IPS-11a (cell line): ENCODE measurements around the gene SOX4.
"Not testable (repeated sequence)": the region's sequence is repeated elsewhere in the genome, so short reads cannot be mapped to it uniquely, and the experiment has no call there.

ENCODE experiments used
- H3K4me3 ChIP-seq: one replicate; pipeline ENCODE4 v1.5.1; 2013; ENCODE audit warnings: low read depth, low read length, control low read depth

SOX4 gene

DNA sequence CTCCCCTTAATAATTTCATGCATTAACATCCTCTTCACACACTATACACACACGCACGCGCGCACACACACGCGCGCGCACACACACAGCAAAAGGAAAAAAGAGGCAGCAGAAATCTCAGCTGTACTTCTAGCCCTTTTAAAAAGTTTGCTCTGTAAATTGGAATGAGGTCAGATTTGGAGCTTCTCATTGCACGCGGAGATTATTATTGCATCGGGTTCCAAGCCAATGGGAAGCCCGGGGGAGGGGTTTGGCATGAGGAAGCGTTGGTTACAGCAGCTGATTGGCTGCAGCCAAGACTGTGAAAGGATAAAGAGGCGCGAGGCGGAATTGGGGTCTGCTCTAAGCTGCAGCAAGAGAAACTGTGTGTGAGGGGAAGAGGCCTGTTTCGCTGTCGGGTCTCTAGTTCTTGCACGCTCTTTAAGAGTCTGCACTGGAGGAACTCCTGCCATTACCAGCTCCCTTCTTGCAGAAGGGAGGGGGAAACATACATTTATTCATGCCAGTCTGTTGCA is at the start of gene SOX4:
Gene SOX4, plus strand, starts transcription at position 340 of the 515 bp plus-strand sequence. CDS start 784 bp downstream, outside the sequence.
- H3K4me3 ChIP-seq: peak within 1 kb of the TSS; percentile 98

DNA sequence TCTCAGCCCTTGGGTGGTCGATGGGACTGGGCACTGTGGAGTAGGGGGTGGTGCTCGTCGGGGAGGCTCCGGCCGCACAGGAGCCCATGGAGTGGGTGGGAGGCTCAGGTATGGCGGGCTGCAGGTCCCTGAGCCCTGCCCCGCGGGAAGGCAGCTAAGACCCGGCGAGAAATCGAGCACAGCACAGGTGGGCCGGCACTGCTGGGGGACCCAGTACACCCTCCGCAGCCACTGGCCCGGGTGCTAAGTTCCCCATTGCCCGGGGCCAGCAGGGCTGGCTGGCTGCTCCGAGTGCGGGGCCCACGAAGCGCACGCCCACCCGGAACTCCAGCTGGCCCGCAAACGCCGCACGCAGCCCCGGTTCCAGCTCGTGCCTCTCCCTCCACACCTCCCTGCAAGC is 41.3 kb upstream of the SOX4 start:
- not testable (repeated sequence) for H3K4me3 ChIP-seq

DNA sequence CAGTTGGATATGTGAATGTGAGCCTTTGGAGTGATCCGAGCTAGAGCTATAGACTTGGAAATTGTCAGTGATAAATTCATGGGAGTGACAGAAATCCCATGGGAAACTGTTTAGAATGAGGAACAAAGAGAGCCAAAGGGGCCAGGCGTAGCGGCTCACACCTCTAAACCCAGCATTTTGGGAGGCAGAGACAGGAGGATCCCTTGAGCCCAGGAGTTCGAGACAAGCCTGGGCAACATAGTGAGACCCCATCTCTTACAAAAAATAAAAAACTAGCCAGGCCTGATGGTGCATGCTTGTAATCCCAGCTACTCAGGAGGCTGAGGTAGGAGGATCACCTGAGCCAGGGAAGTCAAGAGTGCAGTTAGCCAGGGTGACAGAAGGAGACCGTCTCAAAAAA is 39.3 kb upstream of the SOX4 start:
- H3K4me3 ChIP-seq: no peak overlapping the region

DNA sequence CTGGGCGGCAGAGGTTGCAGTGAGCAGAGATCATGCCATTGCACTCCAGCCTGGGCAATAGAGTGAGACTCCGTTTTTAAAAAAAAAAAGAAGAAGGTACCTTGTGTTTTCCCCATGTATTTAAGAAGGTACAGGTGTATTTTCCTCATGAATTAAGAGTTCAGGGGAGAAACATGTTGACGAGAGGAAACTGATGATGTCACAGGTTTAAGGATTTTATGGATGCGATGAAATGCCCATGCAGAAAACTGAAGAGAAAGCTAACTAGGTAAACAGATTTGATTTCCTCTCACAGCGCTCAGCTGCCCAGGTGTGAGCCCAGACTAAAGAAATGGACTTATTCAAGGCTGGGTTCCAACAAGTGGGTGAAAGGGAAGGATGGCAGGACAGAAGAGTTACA is 38.4 kb upstream of the SOX4 start:
- H3K4me3 ChIP-seq: no peak overlapping the region

DNA sequence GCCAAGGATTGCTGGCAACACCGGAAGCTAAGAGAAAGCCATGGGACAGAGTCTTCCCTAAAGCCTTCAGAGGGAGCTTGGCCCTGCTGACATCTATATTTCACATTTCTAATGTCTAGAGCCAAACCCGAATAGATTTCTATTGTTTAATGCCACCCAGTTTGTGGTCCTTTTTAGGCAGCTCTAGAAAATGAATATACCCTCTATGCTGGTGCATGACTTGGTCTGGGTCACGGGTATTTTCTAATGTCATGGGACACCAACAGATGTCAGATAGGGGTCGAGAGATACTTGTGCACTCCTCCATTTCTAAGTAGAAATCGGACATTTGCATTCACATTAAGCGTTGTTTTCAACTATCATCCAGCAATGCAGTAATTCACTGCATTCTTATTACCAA is 37.0 kb upstream of the SOX4 start:
- no peak overlapping the region for H3K4me3 ChIP-seq

DNA sequence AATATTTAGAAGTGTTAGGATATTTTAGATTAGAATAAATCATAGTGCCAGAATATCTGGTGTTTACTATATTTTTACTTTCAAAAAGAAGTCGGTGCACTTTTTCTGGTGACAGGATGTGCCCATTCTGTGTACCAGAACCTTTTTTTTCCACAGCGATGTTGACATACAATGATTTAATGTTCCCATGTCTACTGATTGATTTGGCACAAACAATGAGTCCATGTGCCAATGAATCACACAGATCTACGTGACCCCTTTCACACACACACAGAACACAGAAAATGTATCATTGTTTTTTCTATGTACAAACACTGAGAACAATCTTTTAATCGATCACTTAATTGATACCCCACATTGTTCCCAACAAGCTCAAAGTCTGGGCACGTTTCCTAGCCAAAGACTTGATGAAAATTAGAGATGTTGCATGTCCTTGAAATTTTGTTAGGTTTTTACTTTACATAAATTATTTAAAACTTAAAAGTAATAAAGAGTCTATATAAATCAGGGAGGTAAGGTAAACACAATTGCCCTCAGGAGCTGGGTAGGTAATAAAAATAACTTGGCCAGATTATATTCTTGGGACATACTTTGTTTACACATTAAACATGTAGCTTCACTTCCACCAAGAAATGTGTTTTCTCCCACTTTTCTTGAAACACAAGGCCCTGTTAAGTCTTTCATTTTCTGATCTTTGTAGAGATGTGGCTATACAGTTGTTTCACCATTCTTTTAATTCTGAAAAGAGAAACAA is 36.4 kb upstream of the SOX4 start:
- no peak overlapping the region for H3K4me3 ChIP-seq

DNA sequence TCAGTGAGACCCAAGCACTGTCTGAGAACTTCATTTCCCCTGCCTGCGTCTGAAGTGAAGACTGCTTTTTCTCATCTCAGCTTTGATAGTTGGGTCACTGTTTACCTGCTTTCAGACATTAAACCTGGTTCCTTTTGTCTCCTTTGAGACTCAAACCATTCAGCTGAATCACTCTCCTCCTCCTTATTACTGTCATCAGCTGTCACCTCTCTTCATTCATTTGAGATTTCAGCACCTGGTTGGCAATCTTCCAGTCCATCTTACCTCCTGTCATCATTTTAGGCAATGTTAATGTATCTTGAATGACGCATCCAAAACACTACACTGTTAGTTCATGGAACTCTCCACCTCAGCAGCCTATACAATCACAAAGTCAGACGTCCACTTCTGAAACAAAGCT is 34.3 kb upstream of the SOX4 start:
- no peak overlapping the region for H3K4me3 ChIP-seq

DNA sequence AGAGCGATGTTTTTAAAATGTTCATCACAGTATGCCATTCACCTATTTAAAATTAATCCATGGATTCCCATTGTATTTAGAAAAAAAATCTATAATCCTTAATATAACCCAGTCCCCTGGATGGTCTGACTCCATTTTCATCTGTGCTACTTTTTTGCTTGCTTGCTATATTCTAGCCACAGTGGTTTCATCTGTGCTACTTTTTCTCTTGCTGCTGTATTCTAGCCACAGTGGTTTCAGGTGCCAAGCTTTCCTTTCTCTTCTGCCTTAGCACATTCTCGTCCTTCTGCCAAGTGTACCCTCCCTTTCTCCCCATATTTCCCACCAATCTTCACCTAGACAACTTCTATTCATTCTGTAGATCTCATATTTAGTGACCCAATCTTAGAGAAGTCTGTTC is 33.3 kb upstream of the SOX4 start:
- no peak overlapping the region for H3K4me3 ChIP-seq

DNA sequence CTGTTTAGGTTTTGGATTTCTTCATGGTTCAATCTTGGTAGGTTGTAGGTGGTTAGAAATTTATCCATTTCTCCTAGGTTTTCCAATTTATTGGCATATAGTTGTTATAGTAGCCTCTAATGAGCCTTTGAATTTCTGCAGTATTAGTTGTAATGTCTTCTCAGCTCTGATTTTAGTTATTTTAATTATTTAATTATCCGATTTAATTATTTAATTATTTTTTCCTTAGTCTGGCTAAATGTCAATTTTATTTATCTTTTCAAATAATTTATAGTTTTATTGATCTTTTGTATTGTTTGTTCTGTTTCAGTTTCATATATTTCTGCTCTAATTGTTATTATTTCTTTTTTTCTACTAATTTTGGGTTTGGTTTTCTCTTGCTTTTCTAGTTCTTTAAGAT is 28.1 kb upstream of the SOX4 start:
- H3K4me3 ChIP-seq: no peak overlapping the region

DNA sequence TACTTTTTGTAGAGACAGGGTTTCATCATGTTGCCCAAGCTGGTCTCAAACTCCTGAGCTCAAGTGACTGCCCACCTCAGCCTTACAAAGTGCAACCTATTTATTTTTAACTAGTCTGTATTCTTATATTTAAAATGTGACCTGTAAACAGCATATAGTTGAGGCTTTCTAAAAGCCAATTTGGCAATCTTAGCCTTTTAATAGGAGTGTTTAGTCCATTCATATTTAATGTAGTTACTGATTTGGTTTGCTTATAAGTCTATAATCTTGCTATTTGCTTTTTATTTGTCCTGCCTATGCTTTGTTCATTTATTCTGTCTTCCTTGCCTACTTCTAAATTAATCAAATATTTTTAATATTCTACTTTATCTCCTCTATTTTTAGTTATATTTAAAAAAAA is 15.0 kb upstream of the SOX4 start:
- H3K4me3 ChIP-seq: no peak overlapping the region

DNA sequence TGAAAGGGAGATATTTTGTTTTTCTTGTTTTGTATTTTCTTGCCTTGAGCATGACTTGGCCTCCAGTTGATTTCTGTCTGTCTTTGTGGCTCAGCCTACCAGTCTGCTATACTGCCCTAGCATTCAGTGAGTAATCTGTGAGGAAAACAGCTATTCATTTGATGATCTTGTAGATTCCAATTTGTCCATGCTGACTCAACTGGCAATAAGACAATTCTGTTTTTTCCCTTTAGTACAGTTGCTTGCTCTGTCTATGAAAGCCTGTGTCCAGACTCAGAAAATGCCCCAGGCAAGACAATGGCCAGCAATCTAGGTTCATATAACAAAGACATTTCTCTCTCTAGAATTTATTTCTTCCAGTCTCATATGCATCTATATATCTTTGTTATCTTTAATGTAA is 10.9 kb upstream of the SOX4 start:
- no peak overlapping the region for H3K4me3 ChIP-seq

DNA sequence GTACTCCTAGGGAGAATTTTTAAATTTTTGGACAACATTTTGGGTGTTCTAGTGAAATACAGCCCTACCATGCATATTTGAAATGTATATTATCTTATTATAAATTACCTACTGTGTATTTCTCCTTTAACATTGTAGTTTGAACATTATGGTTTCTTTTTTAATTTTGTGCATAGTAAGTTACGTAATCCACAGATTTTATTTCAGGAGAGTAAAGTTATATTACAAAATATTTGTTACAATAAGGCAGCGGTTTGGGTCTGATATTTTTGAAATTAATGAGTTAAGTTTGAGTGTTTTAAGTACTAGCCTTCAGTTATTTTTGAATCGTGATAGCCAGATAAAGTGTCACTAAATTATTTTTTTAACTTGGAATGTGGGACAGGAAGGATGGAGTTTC is 7.3 kb upstream of the SOX4 start:
- peak overlapping the region; percentile 73 for H3K4me3 ChIP-seq

DNA sequence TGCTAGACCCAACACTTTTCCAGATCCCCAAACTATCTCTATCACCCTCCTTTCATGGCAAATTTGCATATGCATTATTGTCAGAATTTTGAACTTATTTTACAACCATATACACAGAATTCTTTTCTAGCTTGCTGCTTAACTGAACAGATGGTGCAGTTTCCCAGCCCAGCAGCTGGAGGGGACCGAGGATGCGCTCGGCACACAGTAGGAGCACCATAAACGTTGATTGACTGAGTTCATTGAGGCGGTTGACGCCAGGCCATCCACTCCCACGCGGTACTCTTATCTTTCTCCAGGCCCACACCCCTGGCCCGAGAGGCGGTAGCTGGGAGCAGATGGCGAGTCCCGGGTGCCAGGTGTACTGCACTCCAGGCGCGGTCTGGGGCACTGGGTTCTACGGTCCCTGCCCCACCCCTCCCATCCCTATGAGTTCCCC is 6.8 kb upstream of the SOX4 start:
- H3K4me3 ChIP-seq: peak overlapping the region; percentile 73

DNA sequence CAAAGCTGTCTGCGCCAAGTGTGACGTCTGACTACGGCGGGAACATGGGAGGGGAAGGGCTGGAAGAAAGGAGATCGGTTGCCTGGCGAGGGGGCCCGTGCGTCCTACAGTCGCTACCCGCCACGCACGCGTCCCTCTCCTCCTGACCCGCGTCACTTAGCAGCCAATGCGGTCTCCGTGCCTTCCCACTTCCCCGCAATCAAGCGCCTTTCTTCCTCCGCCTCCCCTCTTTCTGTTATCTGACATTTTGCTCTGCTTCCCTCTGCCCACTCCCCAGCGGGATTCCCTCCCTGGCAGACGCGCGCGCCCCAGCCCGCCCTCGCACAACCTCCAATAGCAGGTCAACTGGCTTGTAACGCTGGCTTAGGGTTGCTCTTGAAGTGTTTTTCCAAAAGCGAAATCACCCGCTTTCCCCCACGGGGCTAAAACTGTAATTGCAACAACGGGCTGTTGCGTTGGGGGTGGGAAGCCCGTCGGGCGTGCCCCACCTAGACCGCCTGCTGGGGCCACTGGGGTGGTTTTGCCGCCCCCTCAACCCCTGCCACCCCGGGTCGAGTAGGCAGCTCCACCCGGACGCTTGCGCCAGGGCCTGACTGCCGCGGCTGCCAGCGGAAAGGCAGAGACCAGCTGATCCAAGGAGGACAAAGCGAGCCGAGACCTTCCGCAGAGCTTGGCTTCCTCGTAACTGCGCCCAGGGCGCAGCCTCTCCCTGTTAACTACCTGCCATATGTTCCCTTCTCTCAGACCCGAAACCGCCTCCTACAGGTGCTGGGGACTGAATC is 6.2 kb upstream of the SOX4 start:
- peak overlapping the region; percentile 73 for H3K4me3 ChIP-seq

DNA sequence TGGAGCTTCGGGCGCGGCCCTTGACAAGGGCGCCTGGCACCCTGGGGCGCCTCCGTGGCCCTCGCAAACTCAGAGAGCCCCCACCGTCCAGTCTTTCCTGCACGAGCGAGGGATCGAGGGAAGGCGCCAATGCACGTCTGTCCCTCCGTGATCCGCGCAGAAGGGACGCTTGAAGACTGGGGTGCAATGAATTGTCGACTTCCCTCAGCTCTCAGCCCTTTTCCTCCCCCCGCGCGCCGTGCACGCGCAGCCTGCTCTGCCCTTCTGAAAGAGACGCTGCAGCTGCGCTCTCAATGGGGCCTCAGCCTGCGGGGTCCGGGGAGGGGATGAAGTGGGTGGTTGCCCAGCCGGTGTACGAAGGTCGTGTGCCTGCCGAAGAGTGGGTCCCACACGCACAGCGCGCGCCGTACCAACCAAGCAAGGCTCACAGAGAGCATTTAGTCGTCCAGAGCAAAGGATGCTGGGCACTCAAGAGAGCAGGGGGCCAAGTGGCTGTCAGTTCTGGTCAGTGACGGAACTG is 5.5 kb upstream of the SOX4 start:
- peak overlapping the region; percentile 73 for H3K4me3 ChIP-seq

DNA sequence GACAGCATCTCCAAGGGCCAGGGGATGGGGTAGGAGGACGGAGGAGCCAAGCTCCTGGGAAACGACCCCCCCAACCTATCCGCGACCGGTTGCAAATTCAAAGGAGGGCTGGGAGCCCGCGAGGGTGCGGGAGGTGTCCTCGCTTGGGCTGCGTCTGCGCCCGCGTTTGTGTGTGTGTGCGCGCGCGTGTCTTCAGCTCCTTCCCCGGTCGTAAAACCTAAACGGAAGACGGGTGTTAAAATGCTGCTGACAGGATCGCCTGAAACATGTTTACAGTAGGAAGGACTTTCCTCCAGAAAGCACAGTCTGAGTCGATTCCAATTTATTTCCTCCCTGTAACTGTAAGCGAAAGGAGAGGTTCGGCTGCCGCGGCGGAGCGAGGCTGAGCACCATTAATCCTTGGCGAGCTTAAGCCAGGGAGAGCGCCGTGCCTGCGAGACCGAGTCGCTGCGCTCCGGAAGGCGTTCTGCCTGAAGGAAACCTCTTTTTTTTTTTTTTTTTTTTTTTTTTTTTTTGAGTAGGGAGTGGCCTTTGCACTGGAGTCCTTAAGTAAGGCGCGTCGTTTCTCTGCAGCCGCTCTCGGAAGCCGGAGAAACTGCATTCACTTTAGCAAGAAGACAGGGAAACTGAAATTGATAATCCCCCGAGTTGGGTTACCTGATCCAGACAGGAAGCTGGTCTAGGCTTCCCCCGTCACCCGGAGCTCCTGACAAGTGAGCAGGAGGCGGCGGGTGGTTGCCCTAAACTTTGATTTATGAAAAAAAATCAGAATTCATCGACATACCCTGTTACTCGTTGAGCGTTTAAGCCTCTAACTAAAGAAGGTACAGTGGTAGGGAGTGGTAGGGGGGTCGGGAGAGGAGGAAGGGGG is 4.8 kb upstream of the SOX4 start:
- H3K4me3 ChIP-seq: peak overlapping the region; percentile 73

DNA sequence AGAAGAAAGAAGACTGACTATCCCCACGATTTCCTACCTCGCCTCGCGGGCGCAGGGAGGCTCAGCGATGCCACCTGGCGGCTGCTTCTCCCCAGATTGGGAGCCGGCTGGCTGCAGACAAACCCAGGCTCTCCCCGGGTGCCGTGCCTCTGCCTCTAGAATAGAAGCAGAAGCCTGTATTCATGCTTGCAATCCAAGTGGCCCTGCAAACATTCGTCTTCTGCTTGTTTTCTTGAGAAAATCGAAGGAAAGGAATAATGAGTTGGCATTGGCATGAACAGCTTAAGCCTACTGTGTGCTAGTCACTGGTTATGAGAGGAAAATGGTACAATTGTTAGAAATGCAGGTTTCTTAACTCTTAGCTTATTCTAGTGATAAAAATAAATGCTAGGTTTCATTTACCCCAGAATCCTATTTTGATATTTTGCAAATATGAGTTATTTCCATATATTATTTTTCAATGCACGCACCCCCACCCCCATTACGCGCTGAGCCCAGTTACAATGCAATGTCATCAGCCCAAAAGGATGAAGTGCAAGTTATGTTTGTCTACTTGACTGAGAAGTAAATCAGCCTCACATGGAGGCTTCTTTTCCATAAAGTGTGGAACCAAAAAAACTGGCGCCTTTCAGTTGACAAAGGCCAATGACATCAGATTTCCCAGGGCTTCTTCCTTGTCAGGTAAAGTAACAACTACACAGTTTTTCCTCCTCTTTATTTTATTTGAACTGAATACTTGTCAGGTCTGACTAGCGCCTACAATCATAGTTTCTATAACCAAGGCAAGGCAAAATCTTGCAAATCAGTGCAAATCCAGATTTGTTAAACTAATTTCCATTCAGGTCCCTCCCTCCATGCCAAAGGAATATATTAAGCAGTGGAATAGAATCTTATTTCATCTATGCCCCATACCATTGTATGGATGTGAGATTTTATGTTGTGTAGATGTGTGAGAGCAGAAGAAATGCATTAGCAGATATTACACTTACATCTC is 3.9 kb upstream of the SOX4 start:
- H3K4me3 ChIP-seq: peak overlapping the region; percentile 73

DNA sequence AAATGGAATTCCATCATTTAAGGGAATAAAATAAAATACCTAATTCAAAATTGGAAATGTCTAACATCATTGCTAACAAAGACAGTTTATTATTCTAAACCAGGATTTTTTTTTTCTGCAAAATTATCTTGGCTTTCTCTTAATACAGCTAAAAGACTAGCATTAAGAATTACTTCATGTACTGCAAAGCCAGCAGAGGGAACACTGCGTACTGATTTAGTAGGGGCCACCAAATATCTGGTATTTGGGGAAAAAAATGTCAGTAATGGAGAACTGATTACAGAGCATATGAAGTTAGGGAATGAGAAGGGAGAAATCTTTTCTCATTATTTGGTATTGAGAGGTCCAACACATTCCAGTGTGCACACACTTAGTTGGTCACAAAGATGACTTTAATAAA is 3.2 kb upstream of the SOX4 start:
- no peak overlapping the region for H3K4me3 ChIP-seq

DNA sequence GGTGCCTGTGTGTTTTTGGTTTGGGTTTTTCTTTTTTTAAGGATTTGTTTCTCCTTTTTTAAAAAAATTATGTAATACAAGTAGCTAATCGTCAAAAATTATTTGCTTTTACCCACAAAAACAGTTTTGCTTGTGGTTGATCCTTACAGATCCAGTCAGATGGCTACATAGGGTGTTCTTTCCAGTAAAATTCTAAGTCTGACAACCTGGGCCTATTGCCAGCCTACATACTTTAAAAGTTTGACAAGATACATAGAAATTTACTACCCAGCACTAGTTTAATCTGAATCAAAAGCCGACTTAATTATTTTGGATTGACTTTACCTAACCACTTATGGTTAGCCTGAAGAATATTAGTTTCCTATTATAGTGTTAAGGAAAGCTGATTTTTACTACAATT is 2.1 kb upstream of the SOX4 start:
- no peak overlapping the region for H3K4me3 ChIP-seq

DNA sequence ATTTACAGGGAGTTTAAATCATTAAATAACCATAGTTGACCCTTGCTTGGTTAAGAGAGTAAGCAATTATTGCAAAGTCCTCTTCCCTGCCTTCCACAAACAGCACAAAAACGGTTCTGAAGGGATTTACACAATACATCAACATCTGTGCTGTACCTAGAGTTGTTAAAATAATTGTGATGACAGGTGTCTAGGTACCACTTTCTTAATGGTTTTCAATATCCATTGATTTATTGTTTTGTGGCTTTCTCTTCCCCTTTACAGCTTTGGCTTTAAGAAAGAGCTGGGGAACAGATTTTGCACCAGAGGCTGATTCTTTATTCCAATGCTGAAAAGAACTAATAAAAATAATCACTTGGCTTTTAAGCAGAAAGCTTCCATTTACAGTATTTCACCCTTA is 598 bp upstream of the SOX4 start:
- peak overlapping the region; percentile 9 for H3K4me3 ChIP-seq
